Measurements from ENCODE around the gene CPNE4.
"Not testable (repeated sequence)": the region's sequence is repeated elsewhere in the genome, so short reads cannot be mapped to it uniquely, and the experiment has no call there.

The CPNE4 gene

GRCh38 chr3:132064114-132064513 is 29.3 kb upstream of the CPNE4 start:
- TF ChIP-seq, protein P1, sequence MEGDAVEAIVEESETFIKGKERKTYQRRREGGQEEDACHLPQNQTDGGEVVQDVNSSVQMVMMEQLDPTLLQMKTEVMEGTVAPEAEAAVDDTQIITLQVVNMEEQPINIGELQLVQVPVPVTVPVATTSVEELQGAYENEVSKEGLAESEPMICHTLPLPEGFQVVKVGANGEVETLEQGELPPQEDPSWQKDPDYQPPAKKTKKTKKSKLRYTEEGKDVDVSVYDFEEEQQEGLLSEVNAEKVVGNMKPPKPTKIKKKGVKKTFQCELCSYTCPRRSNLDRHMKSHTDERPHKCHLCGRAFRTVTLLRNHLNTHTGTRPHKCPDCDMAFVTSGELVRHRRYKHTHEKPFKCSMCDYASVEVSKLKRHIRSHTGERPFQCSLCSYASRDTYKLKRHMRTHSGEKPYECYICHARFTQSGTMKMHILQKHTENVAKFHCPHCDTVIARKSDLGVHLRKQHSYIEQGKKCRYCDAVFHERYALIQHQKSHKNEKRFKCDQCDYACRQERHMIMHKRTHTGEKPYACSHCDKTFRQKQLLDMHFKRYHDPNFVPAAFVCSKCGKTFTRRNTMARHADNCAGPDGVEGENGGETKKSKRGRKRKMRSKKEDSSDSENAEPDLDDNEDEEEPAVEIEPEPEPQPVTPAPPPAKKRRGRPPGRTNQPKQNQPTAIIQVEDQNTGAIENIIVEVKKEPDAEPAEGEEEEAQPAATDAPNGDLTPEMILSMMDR (IDR thresholded peaks at IDR 0.05; ENCODE audit: borderline replicate concordance, control extremely low read depth, extremely low read depth, insufficient read depth, missing control alignments) = no peak
- in situ Hi-C loops (cut with MboI; ENCODE audit: low sequenced_read_pairs, unreplicated experiment) = no loop called here
- DNase-seq (ENCODE audit: low spot score) = no peak

GRCh38 chr3:132062535-132062934 is 27.7 kb upstream of the CPNE4 start:
- TF ChIP-seq, protein P1 (IDR thresholded peaks at IDR 0.05; ENCODE audit: borderline replicate concordance, control extremely low read depth, extremely low read depth, insufficient read depth, missing control alignments) = no peak
- DNase-seq (ENCODE audit: low spot score) = no peak
- in situ Hi-C loops (cut with MboI; ENCODE audit: low sequenced_read_pairs, unreplicated experiment) = no loop called here

DNA sequence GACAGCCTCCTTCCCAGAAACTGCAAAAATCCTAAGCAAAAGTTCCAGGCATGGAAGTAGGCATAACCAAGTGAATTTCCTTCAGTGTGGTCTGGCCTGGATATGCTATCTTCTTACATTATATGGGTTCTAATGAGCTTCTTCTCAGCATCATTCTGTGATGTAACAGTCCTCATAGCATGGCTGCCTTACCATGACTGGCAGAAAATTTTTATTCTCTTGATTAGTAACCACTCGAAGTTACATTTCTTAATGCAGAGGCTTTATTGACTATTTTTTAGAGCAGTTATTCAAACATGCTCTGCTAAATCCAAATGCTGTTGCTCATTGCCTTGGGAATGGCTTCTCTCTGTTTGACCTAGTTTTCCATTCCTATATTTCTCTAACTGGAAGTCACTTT is 21.1 kb upstream of the CPNE4 start:
- TF ChIP-seq, protein P1 (IDR thresholded peaks at IDR 0.05; ENCODE audit: borderline replicate concordance, control extremely low read depth, extremely low read depth, insufficient read depth, missing control alignments) = no peak
- in situ Hi-C loops (cut with MboI; ENCODE audit: low sequenced_read_pairs, unreplicated experiment) = no loop called here
- DNase-seq (ENCODE audit: low spot score) = no peak

DNA sequence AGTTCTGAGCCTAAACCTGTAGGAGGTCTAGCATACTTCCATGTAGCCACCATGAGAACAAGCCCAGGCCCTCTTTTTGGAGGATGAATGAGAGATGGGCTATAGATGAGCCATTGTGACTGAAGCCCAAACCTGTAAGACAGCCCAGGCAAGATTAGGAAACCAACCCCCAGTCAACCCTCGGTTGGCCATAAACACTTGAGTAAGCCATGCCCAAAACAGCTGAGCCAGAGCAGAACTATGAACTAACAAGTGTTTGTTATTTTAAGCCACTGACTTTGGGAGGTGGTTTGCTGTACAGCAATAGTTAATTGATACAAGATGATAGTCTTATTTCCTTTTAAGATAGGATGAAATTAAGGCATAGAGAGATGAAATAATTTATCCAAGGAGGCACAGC is 12.4 kb upstream of the CPNE4 start:
- in situ Hi-C loops (cut with MboI; ENCODE audit: low sequenced_read_pairs, unreplicated experiment) = no loop called here

GRCh38 chr3:132044874-132045273 is 10.1 kb upstream of the CPNE4 start:
- in situ Hi-C loops (cut with MboI; ENCODE audit: low sequenced_read_pairs, unreplicated experiment); DNase-seq (ENCODE audit: low spot score): not testable (repeated sequence)

More for the DNA sequence above, 12.4 kb upstream of the CPNE4 start:
- DNase-seq (ENCODE audit: low spot score) = no peak
- TF ChIP-seq, protein P1 (IDR thresholded peaks at IDR 0.05; ENCODE audit: borderline replicate concordance, control extremely low read depth, extremely low read depth, insufficient read depth, missing control alignments) = no peak

- in situ Hi-C loops (cut with MboI; ENCODE audit: low sequenced_read_pairs, unreplicated experiment) = no loop called here
Measured at GRCh38 chr3:132042681-132043080, 7.9 kb upstream of the CPNE4 start.

GRCh38 chr3:132038198-132038825 is 3.5 kb upstream of the CPNE4 start:
- DNase-seq (ENCODE audit: low spot score) = peak; percentile 27
- in situ Hi-C loops (cut with MboI; ENCODE audit: low sequenced_read_pairs, unreplicated experiment) = loop anchor here (10.0 kb wide), 1 partner anchor 494 kb away; no protein-coding TSS in a partner anchor
- TF ChIP-seq, protein P1 (IDR thresholded peaks at IDR 0.05; ENCODE audit: borderline replicate concordance, control extremely low read depth, extremely low read depth, insufficient read depth, missing control alignments) = peak; percentile 38

More at GRCh38 chr3:132042681-132043080, 7.9 kb upstream of the CPNE4 start:
- TF ChIP-seq, protein P1 (IDR thresholded peaks at IDR 0.05; ENCODE audit: borderline replicate concordance, control extremely low read depth, extremely low read depth, insufficient read depth, missing control alignments) = no peak
- no peak for DNase-seq (ENCODE audit: low spot score)

Measured in GM13976 (cell line).